ENCODE results near the gene SETD2.
A peak's percentile ranks its signal among the peaks of the same experiment; 100 is the strongest.

The SETD2 gene

GRCh38 chr3:46991406-46992165 is 172.3 kb downstream of the SETD2 start:
- H3K9me3 Mint-ChIP-seq: no peaks in the 10 kb centered on the region
- no peak overlapping the region for H3K27ac Mint-ChIP-seq
- peaks cover 43% of the 10 kb centered on the region for H3K4me1 Mint-ChIP-seq (ENCODE audit: low read depth)
- H3K4me3 Mint-ChIP-seq: no peak overlapping the region
- no peaks in the 10 kb centered on the region for H3K27me3 Mint-ChIP-seq (ENCODE audit: low read depth)
- peaks cover 32% of the 10 kb centered on the region for H3K36me3 Mint-ChIP-seq (ENCODE audit: low read depth)

DNA sequence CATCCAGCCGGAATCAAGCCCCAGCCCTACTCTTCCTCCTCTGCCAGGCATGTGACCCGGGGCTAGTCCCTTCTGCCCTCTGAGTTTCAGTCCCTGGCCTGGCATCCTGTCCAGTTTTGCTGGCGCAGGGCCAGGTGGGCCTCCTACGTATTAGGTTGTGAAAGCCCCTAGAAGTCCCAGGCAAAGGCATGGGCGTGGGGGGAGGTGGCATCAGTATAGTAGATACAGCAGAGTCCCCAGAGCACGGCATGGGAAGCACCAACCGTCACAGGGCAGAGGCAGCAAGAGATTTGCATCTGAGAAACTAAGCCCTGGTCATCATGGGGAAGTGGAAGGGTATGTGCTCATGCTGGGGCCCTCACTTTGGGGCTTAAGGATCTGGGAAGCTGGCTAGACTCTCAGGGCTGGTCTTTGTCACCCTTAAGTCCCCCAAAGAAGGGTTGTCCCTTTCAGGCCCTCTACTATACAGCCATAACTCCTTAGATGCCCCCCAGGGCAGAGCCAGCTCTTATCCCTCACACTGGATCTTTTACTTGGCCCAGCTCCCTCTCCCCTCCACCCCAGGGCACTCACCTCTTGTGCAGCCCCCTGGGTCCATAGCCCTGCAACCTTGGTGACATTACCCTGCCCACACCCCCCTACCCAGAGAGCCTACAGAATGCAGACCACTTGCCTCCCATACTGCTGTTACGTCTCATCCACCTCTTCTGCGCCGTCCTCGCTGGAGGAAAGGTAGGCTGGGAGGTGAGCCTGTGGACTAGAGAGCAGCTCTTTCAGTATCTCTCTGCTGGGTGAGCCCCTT is 173.1 kb downstream of the SETD2 start:
- Mint-ChIP-seq H3K27ac (peak overlapping the region; percentile 69), H3K36me3 (ENCODE audit: low read depth) (peaks cover 34% of the 10 kb centered on the region), H3K4me3 (peak overlapping the region; percentile 43), H3K27me3 (ENCODE audit: low read depth) (no peaks in the 10 kb centered on the region), H3K4me1 (ENCODE audit: low read depth) (peaks cover 51% of the 10 kb centered on the region), H3K9me3 (no peaks in the 10 kb centered on the region)

DNA sequence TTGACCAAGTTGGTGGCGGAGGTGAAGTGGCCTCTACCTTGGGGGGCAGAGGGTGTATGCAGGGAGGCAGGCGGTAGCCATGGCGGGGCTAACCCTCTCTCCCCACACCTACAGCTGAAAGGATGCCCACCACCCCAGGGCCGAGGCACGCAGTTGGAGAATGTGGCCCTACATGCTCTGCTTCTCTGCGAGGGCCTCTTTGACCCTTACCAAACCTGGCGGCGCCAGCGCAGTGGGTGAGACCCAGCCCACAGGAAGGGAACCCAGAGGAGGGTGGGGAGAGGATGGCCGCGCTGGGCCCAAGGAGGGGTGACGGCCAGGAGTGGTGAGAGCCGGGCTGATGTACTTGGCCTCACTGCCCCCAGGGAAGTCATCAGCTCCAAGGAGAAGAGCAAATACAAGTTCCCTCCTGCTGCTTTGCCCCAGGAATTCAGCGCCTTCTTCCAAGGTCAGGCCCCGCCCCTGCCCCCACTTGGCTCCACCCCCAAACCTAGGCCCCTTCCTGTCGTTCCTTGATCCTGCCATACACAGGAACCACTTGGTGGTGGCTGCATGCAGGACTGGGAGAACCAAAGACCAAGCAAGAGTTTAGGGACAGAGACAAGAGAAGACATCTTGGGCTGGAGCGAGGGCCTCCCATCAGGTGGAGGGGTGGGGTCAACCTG is 174.6 kb downstream of the SETD2 start:
- Mint-ChIP-seq H3K4me3 (peak overlapping the region; percentile 87), H3K9me3 (no peaks in the 10 kb centered on the region), H3K4me1 (ENCODE audit: low read depth) (peaks cover 61% of the 10 kb centered on the region), H3K27me3 (ENCODE audit: low read depth) (no peaks in the 10 kb centered on the region), H3K27ac (peak overlapping the region; percentile 79), H3K36me3 (ENCODE audit: low read depth) (peaks cover 35% of the 10 kb centered on the region)

GRCh38 chr3:46988616-46989015 is 175.3 kb downstream of the SETD2 start:
- Mint-ChIP-seq H3K27me3 (ENCODE audit: low read depth) (no peaks in the 10 kb centered on the region), H3K36me3 (ENCODE audit: low read depth) (peaks cover 34% of the 10 kb centered on the region), H3K9me3 (no peaks in the 10 kb centered on the region), H3K4me1 (ENCODE audit: low read depth) (peaks cover 66% of the 10 kb centered on the region), H3K4me3 (peak overlapping the region; percentile 87), H3K27ac (peak overlapping the region; percentile 79)

DNA sequence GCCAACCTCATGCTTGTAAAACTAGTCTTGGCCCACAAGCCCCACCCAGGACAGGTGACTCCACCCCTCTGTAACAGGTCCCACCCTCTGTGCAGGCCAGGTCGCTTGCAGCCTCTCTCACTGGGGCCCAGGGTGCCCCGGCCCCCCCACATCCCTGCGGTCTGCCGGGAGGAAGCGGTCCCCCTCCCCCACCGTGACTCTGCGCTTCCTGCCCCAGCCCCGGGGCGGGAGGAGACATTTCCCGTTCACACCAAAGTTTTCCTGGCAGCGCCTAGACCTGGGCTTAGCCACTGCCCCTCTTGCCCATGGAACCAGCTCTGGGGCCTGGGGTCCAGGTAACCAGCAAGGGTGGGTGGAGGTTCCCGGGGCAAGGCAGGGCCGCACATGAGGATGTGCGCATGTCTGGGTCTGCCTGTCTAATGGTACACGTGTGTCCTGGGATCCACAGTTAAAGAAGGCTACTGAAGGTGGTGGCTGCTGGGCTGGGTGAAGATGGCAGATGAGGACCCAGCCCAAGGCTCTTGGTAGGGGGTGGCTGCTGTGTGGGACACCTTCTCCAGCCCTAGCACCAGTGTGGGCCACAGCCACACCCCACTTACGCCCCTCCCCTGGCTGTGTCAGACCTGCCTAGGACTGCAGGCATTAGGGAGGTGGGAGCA is 176.0 kb downstream of the SETD2 start:
- Mint-ChIP-seq H3K9me3 (no peaks in the 10 kb centered on the region), H3K27me3 (ENCODE audit: low read depth) (no peaks in the 10 kb centered on the region), H3K4me1 (ENCODE audit: low read depth) (peaks cover 66% of the 10 kb centered on the region), H3K36me3 (ENCODE audit: low read depth) (peaks cover 34% of the 10 kb centered on the region), H3K4me3 (peak overlapping the region; percentile 87), H3K27ac (peak overlapping the region; percentile 79)

- no peaks in the 10 kb centered on the region for H3K9me3 Mint-ChIP-seq
- no peaks in the 10 kb centered on the region for H3K27me3 Mint-ChIP-seq (ENCODE audit: low read depth)
- H3K4me1 Mint-ChIP-seq (ENCODE audit: low read depth): peaks cover 72% of the 10 kb centered on the region
- H3K4me3 Mint-ChIP-seq: peak overlapping the region; percentile 87
- peak overlapping the region; percentile 79 for H3K27ac Mint-ChIP-seq
- H3K36me3 Mint-ChIP-seq (ENCODE audit: low read depth): peaks cover 35% of the 10 kb centered on the region
These were observed 176.6 kb downstream of the SETD2 start for GRCh38 chr3:46987319-46987742.

DNA sequence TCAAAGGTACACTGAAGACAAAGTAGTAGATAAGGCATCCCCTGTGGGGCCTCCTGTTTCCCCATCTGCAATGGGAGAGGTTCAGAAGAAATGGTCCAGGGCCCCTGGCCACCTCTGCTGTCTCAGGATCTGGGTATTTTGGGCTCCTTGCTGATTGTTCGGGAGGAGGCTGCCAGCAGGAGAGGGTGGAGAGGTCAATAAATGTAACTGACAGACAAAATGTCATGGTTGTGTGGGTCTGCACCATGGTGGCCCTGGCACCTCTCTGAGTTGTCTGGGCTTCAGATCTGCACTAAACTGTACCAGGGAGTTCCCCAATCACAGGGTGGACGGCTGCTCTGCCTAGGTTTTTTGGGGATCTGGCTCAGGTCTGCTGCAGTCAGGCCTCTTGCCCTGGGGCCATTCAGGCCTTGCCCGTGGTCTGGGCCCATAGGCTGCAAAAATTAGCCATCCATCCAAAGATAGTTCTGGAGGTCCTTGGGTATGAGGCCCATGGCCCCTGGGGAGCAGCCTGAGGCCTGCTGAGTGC is 177.1 kb downstream of the SETD2 start:
- H3K36me3 Mint-ChIP-seq (ENCODE audit: low read depth): peaks cover 34% of the 10 kb centered on the region
- peak overlapping the region; percentile 87 for H3K4me3 Mint-ChIP-seq
- H3K27ac Mint-ChIP-seq: peak overlapping the region; percentile 79
- peaks cover 74% of the 10 kb centered on the region for H3K4me1 Mint-ChIP-seq (ENCODE audit: low read depth)
- no peaks in the 10 kb centered on the region for H3K27me3 Mint-ChIP-seq (ENCODE audit: low read depth)
- H3K9me3 Mint-ChIP-seq: no peaks in the 10 kb centered on the region

GRCh38 chr3:46986055-46986730 is 177.7 kb downstream of the SETD2 start:
- peaks cover 75% of the 10 kb centered on the region for H3K4me1 Mint-ChIP-seq (ENCODE audit: low read depth)
- H3K27me3 Mint-ChIP-seq (ENCODE audit: low read depth): no peaks in the 10 kb centered on the region
- H3K9me3 Mint-ChIP-seq: no peaks in the 10 kb centered on the region
- H3K27ac Mint-ChIP-seq: peak overlapping the region; percentile 79
- peaks cover 34% of the 10 kb centered on the region for H3K36me3 Mint-ChIP-seq (ENCODE audit: low read depth)
- H3K4me3 Mint-ChIP-seq: peak overlapping the region; percentile 87

- H3K9me3 Mint-ChIP-seq: no peaks in the 10 kb centered on the region
- no peak overlapping the region for H3K4me3 Mint-ChIP-seq
- peaks cover 29% of the 10 kb centered on the region for H3K36me3 Mint-ChIP-seq (ENCODE audit: low read depth)
- peaks cover 79% of the 10 kb centered on the region for H3K4me1 Mint-ChIP-seq (ENCODE audit: low read depth)
- no peaks in the 10 kb centered on the region for H3K27me3 Mint-ChIP-seq (ENCODE audit: low read depth)
- H3K27ac Mint-ChIP-seq: peak overlapping the region; percentile 79
These were observed 178.3 kb downstream of the SETD2 start for GRCh38 chr3:46985588-46985987.

- no peaks in the 10 kb centered on the region for H3K27me3 Mint-ChIP-seq (ENCODE audit: low read depth)
- peaks cover 25% of the 10 kb centered on the region for H3K36me3 Mint-ChIP-seq (ENCODE audit: low read depth)
- peak overlapping the region; percentile 73 for H3K27ac Mint-ChIP-seq
- peaks cover 75% of the 10 kb centered on the region for H3K4me1 Mint-ChIP-seq (ENCODE audit: low read depth)
- H3K4me3 Mint-ChIP-seq: peak overlapping the region; percentile 28
- no peaks in the 10 kb centered on the region for H3K9me3 Mint-ChIP-seq
These were observed 179.1 kb downstream of the SETD2 start for GRCh38 chr3:46984591-46985459.

DNA sequence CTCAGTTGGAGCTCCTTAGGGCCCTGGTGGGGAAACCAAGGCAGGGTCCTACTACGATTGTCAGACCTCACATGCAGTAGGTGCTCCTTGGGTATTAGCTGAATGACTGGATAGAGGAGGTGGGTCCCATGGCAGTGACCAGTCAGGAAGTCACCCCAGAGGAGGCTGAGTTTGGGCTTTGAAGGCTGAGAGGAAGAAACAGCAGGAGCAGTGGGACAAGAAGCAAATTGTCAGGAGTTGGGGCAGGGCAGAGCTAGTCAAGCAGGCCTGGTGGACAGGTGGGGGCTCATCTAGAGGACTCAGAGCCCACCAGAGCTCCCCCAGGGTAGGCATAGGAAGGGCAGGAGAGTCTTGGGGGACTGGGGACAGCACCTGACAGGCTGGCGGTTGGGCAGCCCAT is 181.4 kb downstream of the SETD2 start:
- H3K27me3 Mint-ChIP-seq (ENCODE audit: low read depth): no peaks in the 10 kb centered on the region
- peaks cover 69% of the 10 kb centered on the region for H3K4me1 Mint-ChIP-seq (ENCODE audit: low read depth)
- H3K36me3 Mint-ChIP-seq (ENCODE audit: low read depth): peaks cover 15% of the 10 kb centered on the region
- H3K9me3 Mint-ChIP-seq: no peaks in the 10 kb centered on the region
- H3K27ac Mint-ChIP-seq: peak overlapping the region; percentile 70
- H3K4me3 Mint-ChIP-seq: peak overlapping the region; percentile 39

DNA sequence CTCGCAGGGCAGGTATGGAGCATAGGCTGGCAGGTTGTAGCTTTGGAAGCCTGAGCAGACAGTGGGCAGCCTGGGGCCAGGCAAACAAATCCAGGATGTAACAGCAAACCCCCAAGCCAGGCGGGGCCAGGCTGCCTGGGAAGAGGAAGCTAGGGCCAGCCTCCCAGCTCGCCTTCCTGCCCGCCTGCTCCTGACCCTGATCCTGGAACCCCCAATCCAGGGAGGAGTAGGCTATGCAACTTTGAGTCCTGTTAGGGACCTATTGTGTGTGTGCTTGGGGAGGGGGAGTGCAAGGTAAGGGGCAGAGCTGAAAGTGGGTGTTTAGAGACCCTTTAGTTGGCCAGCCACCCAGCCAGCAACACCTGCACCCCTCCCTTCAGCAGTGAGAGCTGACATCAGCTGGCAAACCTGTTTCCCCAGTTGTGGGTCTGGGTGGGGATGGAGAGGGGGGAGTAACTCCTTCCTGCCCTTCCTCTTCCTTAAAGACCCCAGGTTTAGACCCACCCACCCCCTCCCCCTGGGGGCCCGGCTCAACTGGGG is 181.9 kb downstream of the SETD2 start:
- H3K4me1 Mint-ChIP-seq (ENCODE audit: low read depth): peaks cover 66% of the 10 kb centered on the region
- peak overlapping the region; percentile 88 for H3K4me3 Mint-ChIP-seq
- peak overlapping the region; percentile 76 for H3K27ac Mint-ChIP-seq

More for the DNA sequence above, 181.9 kb downstream of the SETD2 start:
- Mint-ChIP-seq H3K36me3 (ENCODE audit: low read depth) (peaks cover 14% of the 10 kb centered on the region), H3K9me3 (no peaks in the 10 kb centered on the region), H3K27me3 (ENCODE audit: low read depth) (no peaks in the 10 kb centered on the region)
